A549 treated with RU486 at 1 μM for 4 hours (cell line): Measurements from ENCODE around the gene NDRG4. TPM values are rescaled to one million over a fixed set of nuclear protein-coding genes. Genes with fewer than 3 reads are reported as not detected.

Experiments
- total RNA-seq: library from RNA; stranded (reverse); fragments of 200-300 nt; extraction: Qiagen RNA extraction; gene quantifications from 5 replicates; pipeline ENCODE4 v1.2.3, GENCODE V29; 2022; ENCODE audit warnings: low read depth

NDRG4 gene
- total RNA-seq, result 24.8 to 32.3 TPM (median 27.3 TPM) in 5 replicates

GRCh38 chr16:58499615-58500351 is at the start of gene NDRG4:
TSS of gene NDRG4 (plus strand) at chr16:58500143. CDS start at chr16:58500249, 106 bp downstream.

GRCh38 chr16:58515125-58515870 is 15.4 kb downstream of the NDRG4 start, which contains the start of gene SETD6:
TSS of gene SETD6 (plus strand) at chr16:58515517. CDS start at chr16:58515538, 21 bp downstream.

Other genes with a start within 250 kb of the NDRG4 start
- not detected in 5 replicates for gene PRSS54, start 205.1 kb upstream of the NDRG4 start, total RNA-seq
- 23.2 to 26.6 TPM (median 24.2 TPM) in 5 replicates for gene GINS3, start 107.7 kb upstream of the NDRG4 start, total RNA-seq
- 11.9 to 18.1 TPM (median 17.2 TPM) in 5 replicates for gene SETD6, start 15.4 kb downstream of the NDRG4 start, total RNA-seq
- 118 to 174 TPM (median 130 TPM) in 5 replicates for gene CNOT1, start 129.7 kb downstream of the NDRG4 start, total RNA-seq
- gene SLC38A7, start 184.6 kb downstream of the NDRG4 start, total RNA-seq, result 16.3 to 18.8 TPM (median 18.0 TPM) in 5 replicates
- 167 to 184 TPM (median 177 TPM) in 5 replicates for gene GOT2, start 234.2 kb downstream of the NDRG4 start, total RNA-seq